Activated CD8-positive, alpha-beta memory T cell treated with anti-CD3 and anti-CD28 coated beads for 1 hour (primary cell): ENCODE measurements around the gene OR10A3.

Experiments
- DNase-seq, 2 donors: peaks; one replicate each; pipeline ENCODE4 v3.0.0-alpha.2; 2020; ENCODE audit warnings: low read depth in 1 of 2; ENCODE audit errors: extremely low read depth in 1 of 2

Gene OR10A3

DNA sequence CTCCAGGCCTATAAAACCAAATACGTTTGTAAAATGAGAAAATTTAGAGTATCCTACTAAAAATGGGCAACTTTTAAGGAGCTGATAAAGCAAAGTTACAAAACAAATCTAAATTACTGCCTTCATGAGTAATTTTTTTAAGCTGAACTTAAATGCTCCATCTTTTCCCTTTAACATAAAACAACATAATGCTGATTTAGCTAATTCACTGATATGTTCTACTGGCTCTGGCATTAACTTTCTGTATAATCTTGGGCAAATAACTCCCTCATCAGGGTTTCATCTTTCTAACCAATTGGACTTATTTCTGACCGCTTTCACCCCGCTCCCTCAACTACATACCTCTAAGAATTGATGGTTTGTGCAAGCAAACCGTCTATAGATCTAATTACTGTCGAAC is 362 bp downstream of the OR10A3 start:
- DNase-seq: no peak

DNA sequence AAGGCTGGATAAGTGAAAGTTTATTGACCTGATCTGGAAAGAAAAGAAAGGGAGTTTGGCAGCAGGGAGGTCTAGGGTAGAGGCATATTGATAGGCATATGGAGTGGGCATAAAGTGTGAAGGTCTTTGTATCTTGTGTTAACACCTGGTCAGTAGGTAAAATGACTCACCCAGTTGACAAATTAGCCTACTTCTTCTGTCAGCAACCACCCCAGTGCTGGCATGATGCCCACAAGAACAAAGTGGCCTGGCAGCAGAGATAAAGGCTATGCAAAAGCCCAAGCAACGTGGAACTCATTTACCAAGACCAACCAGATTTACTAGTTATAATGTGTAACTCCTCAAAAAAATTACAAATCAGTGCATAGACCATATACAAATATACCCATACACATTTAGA is 4.9 kb downstream of the OR10A3 start:
- DNase-seq: no peak

DNA sequence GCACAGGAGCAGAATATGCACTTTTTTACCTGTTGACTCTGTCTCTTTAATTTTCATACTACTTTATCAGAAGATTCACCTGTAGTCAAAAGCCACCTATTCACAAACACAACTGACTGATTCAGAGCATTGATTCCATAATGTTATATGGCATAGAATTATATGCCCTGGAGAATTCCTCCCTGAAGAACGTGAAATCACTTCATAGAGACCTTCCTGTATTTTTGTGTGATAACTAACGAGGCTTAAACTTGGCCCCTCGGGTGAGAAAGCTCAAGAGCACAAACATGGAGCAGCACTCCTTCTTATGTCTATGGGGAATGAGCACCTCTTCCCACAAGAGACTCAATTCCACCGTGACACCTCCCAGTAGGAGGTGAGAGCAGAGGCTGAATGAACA is 10.3 kb downstream of the OR10A3 start, which contains the start of gene OR10A6:
OR10A6 (minus strand) TSS at position 101 of the 400 bp plus-strand sequence. CDS start 2,606 bp downstream, outside the sequence.
- DNase-seq: no peak

DNA sequence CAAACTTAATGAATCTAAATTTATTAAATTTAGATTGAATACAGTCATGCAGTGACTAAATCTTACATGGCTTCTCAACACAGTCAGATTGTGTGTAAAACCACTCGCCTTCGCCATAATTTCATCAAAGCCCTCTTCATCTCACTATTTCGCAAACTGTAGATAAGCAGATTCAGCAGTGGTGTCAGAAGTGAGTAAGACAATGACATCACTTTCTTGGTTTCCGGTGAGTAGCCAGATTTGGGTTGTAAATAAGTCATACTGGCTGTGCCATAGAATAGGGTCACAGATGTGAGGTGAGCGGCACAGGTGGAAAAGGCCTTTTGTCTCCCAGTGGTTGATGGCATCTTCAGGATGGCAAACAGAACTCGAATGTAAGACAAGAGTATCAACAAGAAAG is 13.9 kb downstream of the OR10A3 start:
- no peak for DNase-seq

DNA sequence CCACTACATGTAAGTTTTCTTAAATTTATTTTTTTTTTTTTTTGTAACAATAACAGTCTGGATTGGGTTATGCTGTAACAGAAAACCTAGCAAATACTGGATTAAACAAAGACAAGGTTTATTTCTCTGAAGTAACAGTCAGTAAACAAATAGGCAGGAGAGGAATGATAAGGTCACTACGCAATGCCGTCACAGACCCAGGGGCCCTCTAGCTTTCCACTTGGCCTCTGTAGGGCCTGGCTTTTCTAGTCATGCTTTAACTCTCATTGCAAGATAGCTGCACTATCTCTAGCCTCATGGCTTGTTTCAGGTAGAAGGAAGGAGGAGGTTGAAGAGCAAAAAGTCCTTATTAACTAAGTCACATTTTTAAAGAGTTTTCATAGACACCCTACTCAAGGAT is 17.0 kb downstream of the OR10A3 start:
- DNase-seq: no peak

DNA sequence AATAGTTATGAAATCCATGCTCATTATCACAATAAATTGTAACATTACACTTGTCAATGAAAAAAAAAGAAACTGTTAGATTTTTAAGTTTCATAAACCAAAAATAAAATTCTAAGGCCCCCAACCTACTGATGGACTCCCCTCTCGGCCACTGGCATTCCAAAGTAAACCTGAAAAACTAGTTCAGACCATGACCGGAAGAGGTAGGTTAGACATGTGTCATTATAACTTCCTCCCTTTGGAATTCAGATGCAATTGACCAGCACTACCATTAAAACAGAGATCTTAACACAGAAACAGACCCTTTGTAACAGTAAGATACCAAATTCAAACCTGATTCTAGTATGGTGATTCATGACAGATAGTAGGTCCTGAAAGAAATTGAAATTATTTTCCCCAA is 23.4 kb downstream of the OR10A3 start:
- DNase-seq: no peak

DNA sequence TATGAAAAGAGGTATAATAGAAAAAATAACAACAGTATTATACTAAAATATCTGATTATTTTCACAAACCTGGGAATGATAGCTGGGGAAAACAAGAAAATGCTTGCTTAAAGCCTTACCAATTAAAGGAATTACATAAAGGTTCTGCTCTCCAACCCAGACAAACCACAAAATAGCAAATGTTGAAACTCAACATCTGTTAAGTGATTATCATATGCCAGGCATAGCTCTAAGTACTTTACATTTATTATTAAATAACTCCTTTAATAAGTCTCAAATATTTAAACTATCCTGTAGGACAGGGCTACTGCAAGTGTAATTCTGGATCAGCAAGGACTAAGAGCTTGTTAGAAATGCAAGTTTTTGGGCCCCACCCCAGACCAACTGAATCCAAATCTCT is 30.5 kb downstream of the OR10A3 start:
- DNase-seq: no peak

DNA sequence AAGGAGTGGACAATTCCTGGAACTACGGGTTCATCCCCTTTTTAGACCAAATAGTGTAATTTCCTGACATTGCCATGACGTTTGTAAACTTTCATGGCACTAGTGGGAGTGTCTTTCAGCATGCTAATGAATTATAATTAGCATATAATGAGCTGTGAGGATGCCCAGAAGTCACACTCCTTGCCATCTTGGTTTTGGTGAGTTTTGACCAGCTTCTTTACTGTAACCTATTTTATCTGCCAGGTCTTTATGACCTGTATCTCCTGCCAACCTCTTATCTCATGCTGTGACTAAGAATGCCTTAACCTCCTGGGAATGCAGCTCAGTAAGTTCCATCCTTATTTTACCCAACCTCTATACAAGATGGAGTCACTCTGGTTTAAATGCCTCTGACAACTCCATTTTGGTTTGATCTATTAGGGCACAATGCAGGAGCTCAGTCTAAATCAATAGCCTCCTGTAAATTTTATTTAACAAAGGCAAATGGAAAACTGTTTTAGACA is 31.2 kb downstream of the OR10A3 start:
- no peak for DNase-seq

DNA sequence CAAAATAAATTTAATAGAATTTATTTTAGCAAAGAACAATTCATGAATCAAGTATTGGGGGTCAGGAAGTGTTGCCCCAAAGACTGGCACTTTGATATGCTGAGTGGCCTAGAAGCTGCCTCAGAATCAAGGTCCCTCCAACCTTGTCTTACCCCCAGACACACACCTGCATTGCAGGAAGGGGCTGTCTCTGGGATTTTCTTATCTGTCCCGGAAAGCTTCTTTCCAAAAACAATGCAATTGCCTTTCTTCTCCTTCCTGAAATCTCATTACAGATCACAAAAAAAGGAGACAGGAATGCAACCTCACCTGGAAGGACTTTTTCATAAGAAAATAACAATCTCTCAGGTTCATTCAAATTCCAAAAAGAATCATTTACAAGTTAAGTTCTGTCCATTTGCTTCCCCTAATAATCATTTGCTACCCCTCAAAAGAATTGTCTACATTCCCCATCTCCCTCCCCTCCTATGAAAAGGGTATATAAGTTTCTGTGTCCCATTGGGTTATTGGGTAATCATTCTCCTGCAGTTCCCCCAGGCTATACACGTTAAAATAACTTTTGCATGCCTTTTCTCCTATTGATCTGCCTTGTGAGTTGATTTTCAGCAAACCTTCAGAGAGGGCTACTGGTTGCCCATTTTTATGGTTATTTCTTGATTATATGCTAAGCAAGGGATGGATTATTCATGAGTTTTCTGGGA is 31.8 kb downstream of the OR10A3 start:
- DNase-seq: no peak

DNA sequence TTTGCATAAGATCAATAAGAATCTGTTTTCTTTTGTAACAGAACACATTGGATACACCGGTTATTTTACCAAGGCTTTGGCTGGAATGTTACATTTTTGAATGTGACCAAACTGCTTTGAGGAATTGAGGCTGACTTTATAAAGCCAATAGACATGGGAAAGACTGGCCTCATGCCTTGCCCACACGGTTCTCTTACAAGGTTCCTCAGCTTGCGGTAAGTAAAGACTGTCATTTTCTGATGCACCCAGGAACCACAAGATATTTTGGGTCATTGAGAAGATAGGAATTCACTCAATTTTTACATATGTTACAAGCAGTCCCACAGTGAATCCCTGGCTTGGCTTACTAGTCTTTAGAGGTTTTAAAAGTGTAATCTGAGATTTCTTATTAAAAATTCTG is 34.4 kb downstream of the OR10A3 start:
- DNase-seq: no peak

DNA sequence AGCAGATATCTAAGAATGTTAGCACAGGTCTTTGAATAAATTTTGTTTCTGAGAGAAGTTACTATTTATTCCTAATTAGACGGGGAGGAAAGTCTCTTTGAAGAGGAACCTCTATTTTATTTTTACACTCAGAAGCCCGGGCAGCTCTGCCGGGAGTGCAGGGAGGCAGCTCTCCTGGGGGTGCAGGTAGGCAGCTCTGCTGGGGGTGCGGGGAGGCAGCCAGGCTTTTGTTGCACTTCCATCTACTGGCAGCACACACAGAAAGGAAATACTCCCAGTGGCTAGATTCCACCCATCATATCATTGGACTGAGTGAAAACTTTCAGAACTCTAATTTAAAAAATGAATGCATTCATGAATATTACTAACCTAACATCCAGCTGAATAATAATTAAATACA is 35.0 kb downstream of the OR10A3 start:
- DNase-seq: no peak

DNA sequence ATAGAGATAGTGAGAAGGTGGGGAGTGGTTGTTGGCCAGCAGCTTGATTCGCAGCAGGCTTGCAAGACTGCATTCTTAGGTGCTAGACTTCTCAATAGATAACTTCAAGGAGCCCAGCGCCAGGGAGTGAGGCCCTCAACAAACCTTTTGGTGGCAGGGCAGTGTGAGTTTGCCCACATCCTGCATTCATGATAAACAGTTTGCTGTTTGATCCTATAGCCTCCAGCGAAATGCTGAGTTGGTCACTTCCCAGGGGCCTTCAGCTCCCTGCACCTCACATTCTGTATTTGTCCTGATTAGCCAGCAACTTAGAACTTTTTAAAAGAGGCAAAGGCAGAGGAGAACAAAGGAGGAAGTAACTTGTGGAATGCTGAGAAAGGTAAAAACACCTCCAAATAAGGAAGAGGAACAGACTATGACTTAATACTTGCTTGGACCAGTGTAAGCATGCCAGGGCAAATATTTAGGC is 35.5 kb downstream of the OR10A3 start:
- DNase-seq: no peak

DNA sequence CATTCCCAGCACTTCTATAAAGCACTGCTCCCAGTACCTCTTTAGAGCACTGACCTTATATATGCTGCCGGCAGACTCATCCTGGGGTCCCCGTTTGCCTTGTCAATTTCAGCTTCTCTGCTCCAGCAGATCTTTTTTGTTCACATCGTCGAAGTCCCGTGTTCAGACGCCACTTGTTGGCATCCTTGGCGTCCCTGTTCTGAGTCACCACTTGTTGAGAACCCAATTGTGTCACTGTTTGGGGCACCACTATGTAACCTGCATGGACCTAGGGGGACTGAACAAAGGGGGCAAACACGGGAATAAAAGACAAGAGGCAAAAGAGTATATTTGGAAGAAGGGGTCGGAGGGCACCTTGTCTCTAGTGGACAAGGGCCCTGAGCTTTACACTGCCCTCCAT is 36.0 kb downstream of the OR10A3 start:
- no peak for DNase-seq

DNA sequence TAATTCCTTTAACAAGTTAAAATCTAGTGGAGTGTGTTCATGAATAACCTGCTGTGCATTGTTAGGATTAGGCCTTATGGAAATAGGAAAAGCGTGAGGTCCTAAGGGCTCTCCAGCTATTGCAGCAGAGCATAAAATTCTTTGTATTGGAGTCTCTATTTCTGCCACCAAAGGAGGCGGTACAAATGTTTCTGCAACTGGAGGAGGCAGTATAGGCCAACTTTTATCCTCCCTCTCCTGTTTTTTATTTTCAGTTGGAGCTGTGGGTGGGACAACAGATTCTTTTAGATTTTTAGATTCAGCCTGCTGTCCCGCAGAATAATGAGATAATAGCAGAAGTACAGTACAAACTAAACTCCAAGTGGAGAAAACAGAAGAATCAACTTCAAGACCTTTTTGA is 36.6 kb downstream of the OR10A3 start:
- no peak for DNase-seq

DNA sequence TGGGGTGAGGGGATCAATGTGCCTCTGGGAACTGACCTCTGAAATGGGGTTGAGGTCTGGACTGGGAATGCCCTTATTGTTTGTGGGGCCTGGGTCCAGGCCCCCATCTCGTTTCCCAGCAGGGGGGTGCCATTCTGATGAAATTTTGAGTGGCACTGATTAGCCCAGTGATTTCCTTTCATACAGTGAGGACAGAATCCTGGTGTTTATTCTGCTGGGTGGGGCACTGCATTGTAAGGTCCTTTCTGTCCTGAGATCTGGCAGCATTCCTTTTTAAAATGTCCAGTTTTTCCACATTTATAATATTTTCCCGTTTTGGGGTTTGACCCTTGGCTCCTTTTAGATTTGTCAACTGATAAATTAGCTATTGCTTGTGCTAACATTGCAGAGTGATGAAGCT is 37.6 kb downstream of the OR10A3 start:
- DNase-seq: no peak

DNA sequence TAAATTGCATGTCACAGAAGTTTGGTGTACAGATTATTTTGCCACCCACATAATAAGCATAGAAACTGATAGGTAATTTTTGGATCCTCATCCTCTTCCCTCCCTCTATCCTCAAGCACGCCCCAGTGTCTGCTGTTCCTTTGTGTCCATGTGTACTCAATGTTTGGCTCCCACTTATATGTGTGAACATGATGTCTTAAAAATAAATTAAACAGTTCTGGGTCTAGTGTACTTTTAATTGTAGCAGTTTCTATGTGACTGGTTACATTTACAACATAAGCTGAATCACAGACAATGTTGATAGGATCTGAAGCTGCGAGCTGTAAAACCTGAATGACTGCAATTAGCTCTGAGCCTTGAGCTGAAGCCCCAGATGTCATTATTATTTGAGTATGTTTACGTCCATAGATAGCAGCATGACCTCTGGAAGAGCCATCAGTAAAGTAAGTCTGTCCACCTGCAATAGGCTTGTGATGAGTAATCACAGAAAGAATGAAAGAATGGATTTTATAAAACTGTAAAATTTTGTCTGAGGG is 40.1 kb downstream of the OR10A3 start:
- no peak for DNase-seq

DNA sequence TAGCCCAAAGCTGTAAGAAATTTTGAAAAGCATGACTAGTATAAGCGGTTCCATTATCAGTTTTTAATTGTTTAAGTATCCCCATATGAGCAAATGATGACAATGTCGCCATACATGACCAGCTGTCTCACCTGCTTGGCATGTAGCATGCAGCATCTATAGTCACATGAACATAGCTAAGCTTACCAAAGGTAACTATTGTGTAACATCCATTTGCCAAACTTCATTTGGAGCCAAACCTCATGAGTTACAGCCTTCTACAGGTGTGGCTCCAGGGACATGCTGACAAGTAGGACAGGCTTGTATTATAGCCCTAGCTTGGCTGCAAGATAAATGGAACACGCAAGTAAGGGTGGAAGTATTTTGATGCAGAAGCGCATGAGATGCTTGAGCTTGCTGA is 40.8 kb downstream of the OR10A3 start:
- DNase-seq: no peak

DNA sequence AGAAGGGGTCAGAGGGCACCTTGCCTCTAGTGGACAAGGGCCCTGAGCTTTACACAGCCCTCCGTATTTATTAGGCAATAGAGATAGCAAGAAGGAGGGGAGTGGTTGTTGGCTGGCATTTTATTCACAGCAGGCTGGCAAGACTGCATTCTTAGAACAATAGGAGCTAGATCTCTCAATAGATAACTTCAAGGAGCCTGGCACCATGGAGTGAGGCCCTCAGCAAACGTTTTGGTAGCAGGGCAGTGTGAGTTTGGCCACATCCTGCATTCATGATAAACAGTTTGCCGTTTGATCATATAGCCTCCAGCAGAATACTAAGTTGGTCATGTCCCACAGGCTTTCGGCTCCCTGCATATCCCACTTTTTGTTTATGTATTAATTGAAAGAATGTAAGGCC is 42.1 kb downstream of the OR10A3 start:
- no peak for DNase-seq

DNA sequence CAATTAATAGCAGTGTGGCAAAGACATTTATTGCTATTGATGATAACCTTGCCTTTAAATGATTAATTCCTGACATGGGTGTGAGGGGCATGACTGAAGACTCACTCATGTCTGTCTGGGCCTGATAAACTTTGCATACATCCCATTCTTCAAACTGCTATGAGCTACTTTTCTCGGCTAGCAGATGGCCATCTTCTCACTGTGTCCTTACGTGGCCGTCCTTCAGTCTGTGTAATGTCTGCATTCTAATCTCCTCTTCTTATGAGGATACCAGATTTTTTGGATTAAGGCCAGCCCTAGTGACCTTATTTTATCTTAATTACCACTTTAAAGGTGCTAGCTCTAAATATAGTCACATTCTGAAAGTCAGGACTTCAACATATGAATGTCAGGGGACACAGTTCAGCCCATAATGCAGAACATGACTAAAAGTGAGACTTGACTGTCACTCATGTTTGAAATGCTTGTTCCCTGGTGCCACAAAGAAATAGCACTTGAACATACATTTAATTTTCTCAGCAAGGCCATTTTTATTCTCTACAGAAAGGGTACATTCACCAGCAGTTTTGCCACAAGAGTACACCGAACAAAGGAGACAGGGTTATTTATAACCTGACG is 42.7 kb downstream of the OR10A3 start:
- DNase-seq: no peak

DNA sequence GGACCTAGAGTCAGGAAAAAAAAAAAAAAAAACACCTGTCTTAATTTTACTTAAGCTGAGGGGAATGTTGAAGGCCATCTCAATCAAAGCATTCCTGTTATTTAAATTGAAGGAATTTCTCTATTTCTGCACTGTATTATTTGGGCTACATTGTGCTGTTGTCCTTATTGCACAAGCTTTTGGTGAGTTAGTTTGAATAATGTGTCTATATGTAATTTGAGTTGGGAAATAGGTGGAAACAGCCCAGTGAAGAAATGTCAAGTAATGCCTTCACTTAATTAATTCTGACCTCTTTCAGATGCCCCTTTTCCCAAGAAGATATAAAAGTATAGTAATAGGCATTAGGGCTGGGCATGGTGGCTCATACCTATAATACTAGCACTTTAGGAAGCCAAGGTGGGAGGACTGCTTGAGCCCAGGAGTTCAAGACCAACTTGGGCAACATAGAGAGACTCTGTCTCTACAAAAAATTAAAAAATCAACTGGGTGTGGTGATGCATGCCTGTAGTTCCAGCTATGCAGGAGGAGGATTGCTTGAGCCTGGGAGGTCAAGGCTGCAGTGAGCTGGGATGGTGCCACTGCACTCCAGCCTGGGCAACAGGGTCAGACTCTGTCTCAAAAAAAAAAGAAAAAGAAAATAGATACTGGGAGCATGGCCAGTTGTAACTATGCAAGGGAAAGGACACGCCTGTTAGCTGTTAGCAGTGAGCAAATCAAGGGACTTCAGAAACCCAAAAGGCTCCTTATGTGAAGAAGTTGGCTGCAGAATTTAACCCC is 45.3 kb downstream of the OR10A3 start:
- no peak for DNase-seq

DNA sequence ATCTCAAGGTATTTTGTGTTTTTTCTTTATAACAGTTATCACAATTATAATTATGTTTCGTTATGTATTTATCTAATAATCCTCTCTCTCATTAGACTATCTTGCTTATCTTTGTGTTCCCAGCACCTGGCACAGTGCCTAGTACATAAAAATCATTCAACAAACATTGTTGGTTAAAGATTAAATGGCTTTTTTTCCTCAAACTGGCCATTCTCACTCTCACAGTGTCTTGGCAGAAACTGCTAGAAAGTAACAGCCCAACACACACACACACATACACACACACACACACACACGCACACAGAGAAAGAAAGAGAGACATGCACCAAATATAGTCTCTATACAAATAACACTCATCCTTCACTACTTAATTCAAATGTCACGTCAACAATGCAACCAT is 47.3 kb downstream of the OR10A3 start:
- no peak for DNase-seq
